DND-41 (cell line): ENCODE measurements around the gene SLC30A7.

Source experiments
- ATAC-seq: fragments of 200-7000 bp; cut with Tn5 transposase; 3 replicates; pipeline ENCODE4 v1.9.1; 2021; ENCODE audit warnings: low read depth; ENCODE audit not compliant: insufficient read depth
- DNase-seq: peaks from one replicate; pipeline ENCODE4 v3.0.0-alpha.2; 2020
- H2AFZ ChIP-seq: 2 replicates; pipeline ENCODE4 v1.6.0; 2012; ENCODE audit warnings: low read depth, low read length
- H3K27ac ChIP-seq: 2 replicates; pipeline ENCODE4 v1.5.1; 2012; ENCODE audit warnings: low read length, inconsistent platforms
- H3K27me3 ChIP-seq: fragments of 200-600 bp; sonication (generic); 2 replicates; pipeline ENCODE4 v1.6.0; 2012; ENCODE audit warnings: low read length, mild to moderate bottlenecking, inconsistent platforms; ENCODE audit not compliant: insufficient read depth, poor library complexity
- H3K36me3 ChIP-seq: 2 replicates; pipeline ENCODE4 v1.5.1; 2012; ENCODE audit warnings: low read length, inconsistent platforms; ENCODE audit not compliant: insufficient read depth
- H3K4me1 ChIP-seq: 2 replicates; pipeline ENCODE4 v1.5.1; 2012; ENCODE audit warnings: mild to moderate bottlenecking, low read length; ENCODE audit not compliant: insufficient read depth
- H3K4me2 ChIP-seq: 2 replicates; pipeline ENCODE4 v1.6.0; 2012; ENCODE audit warnings: mild to moderate bottlenecking, moderate library complexity, low read length, inconsistent platforms; ENCODE audit not compliant: insufficient read depth
- H3K4me3 ChIP-seq, 2 experiments: fragments of 200-600 bp in 1 of 2; shearing (Covaris generic) in 1 of 2; 2 replicates each; pipeline ENCODE4 v1.5.1; 2012 to 2016; ENCODE audit warnings: inconsistent platforms in 2 of 2, low read length in 2 of 2, mild to moderate bottlenecking in 2 of 2, low read depth in 1 of 2, moderate library complexity in 1 of 2
- H3K79me2 ChIP-seq: 2 replicates; pipeline ENCODE4 v1.6.0; 2012; ENCODE audit warnings: low read length, inconsistent platforms; ENCODE audit not compliant: insufficient read depth
- H3K9ac ChIP-seq: 2 replicates; pipeline ENCODE4 v1.6.0; 2012; ENCODE audit warnings: low read depth, mild to moderate bottlenecking, inconsistent platforms, low read length, moderate library complexity
- H3K9me3 ChIP-seq: 2 replicates; pipeline ENCODE4 v1.5.1; 2012; ENCODE audit warnings: low read length, moderate library complexity, mild to moderate bottlenecking, inconsistent platforms; ENCODE audit not compliant: insufficient read depth, severe bottlenecking
- H4K20me1 ChIP-seq: 2 replicates; pipeline ENCODE4 v1.6.0; 2012; ENCODE audit warnings: low read length; ENCODE audit not compliant: insufficient read depth
- EZH2 ChIP-seq: IDR thresholded peaks from 3 replicates; pipeline ENCODE4 v1.6.1; 2012; ENCODE audit warnings: borderline replicate concordance, low read depth, mild to moderate bottlenecking, moderate library complexity, low read length, inconsistent platforms; ENCODE audit not compliant: severe bottlenecking
- TF ChIP-seq, protein P1 (sequence below): IDR thresholded peaks from 2 replicates; pipeline ENCODE4 v1.5.1; 2012; ENCODE audit warnings: borderline replicate concordance, low read length, moderate library complexity, mild to moderate bottlenecking; ENCODE audit not compliant: poor library complexity, severe bottlenecking; ENCODE audit errors: extremely low read depth

Gene SLC30A7

DNA sequence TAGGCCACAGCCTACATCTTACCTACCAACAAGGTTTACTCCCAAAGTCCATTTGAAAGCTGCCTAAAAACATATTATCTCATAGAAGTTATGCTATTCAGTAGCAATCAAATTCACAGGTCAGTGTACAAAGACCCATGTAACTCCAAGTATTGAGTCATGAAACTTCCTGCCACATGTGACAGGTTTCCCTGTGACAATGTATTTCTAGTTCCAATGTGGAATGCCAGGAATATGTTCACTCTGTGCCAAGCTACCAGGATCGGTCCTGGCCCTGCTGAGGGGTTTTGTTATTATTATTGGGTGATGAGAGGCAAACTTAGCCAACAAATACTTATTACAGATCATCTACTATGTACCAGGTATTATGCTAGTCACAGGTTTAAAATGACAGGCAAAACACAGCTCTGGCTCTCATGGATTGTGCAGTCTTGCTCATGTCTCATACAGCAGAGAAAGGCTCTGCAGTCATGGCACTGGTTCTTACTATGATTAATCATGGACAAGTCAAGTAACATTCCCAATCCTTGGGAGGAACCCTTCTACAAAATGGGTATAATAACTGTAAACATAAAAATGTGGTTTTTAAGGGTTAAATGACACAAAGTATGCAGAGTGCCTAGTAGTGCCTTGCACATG is 107.2 kb downstream of the SLC30A7 start:
- peaks cover 4% of the 10 kb centered on the region; the same call in 1 of the 2 replicates for H3K4me1 ChIP-seq
- DNase-seq: no peak
- H3K27me3 ChIP-seq: no peaks in the 10 kb centered on the region
- H2AFZ ChIP-seq: no peak overlapping the region
- ATAC-seq: no peak
- TF ChIP-seq EZH2: no peak
- TF ChIP-seq, protein P1, sequence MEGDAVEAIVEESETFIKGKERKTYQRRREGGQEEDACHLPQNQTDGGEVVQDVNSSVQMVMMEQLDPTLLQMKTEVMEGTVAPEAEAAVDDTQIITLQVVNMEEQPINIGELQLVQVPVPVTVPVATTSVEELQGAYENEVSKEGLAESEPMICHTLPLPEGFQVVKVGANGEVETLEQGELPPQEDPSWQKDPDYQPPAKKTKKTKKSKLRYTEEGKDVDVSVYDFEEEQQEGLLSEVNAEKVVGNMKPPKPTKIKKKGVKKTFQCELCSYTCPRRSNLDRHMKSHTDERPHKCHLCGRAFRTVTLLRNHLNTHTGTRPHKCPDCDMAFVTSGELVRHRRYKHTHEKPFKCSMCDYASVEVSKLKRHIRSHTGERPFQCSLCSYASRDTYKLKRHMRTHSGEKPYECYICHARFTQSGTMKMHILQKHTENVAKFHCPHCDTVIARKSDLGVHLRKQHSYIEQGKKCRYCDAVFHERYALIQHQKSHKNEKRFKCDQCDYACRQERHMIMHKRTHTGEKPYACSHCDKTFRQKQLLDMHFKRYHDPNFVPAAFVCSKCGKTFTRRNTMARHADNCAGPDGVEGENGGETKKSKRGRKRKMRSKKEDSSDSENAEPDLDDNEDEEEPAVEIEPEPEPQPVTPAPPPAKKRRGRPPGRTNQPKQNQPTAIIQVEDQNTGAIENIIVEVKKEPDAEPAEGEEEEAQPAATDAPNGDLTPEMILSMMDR: no peak
- no peak overlapping the region for H3K4me3 ChIP-seq
- no peak overlapping the region for H3K4me2 ChIP-seq
- H3K9me3 ChIP-seq: no peaks in the 10 kb centered on the region
- H3K9ac ChIP-seq: no peak overlapping the region
- H3K36me3 ChIP-seq: peaks cover 29% of the 10 kb centered on the region
- no peaks in the 10 kb centered on the region for H4K20me1 ChIP-seq
- no peaks in the 10 kb centered on the region for H3K79me2 ChIP-seq
- H3K27ac ChIP-seq: no peak overlapping the region

DNA sequence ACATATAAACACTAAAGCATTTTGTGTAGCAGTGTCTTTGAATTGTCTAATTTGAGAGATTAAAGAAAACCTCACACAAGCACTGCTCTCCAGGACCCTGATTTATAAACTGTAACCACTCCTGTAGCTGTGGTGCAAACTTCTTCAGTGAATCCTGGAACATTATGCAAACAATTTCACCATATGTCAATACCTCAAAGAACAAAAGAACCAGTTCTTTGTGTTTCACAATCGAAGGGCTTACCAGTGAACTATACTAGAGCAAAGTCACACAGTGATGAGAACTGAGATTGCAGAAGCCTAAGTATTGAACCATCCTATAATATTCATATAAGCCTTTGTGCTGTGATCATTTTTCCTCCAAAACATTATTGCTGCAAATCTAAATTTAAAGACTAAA is 108.2 kb downstream of the SLC30A7 start:
- H3K79me2 ChIP-seq: no peaks in the 10 kb centered on the region
- TF ChIP-seq EZH2: no peak
- TF ChIP-seq, protein P1: no peak
- no peak overlapping the region for H3K4me2 ChIP-seq
- no peak for DNase-seq
- H3K4me3 ChIP-seq: no peak overlapping the region
- H3K27ac ChIP-seq: no peak overlapping the region
- H3K9me3 ChIP-seq: no peaks in the 10 kb centered on the region
- H3K27me3 ChIP-seq: no peaks in the 10 kb centered on the region
- H4K20me1 ChIP-seq: no peaks in the 10 kb centered on the region
- peaks cover 4% of the 10 kb centered on the region; the same call in 1 of the 2 replicates for H3K4me1 ChIP-seq
- peaks cover 24% of the 10 kb centered on the region for H3K36me3 ChIP-seq
- ATAC-seq: no peak
- no peak overlapping the region for H2AFZ ChIP-seq
- H3K9ac ChIP-seq: no peak overlapping the region

DNA sequence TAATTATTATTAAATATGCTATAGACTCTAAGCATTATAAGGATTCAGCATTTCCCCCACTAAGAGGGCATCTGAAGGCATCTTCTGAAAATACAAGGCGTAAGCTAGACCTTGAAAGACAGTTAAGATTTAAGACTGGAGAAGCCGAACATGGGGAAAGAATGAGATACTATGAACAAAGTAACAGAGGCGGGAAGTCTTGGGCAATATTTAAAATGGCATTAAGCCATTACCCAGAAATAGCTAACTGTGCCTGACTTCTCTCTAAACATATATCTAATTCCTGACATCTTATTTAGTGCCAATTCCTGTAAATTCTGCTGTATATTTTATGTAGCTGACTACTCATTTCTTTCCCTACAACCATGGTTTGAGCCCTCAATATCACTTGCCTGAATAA is 108.8 kb downstream of the SLC30A7 start:
- no peak for TF ChIP-seq EZH2
- TF ChIP-seq, protein P1: no peak
- Histone ChIP-seq H3K9ac (no peak overlapping the region), H3K4me1 (peaks cover 4% of the 10 kb centered on the region; the same call in 1 of the 2 replicates), H3K4me2 (no peak overlapping the region), H2AFZ (no peak overlapping the region), H3K36me3 (peaks cover 24% of the 10 kb centered on the region), H3K27ac (no peak overlapping the region), H3K27me3 (no peaks in the 10 kb centered on the region), H3K79me2 (no peaks in the 10 kb centered on the region), H3K9me3 (no peaks in the 10 kb centered on the region), H4K20me1 (no peaks in the 10 kb centered on the region), H3K4me3 (no peak overlapping the region)
- no peak for ATAC-seq
- DNase-seq: no peak

DNA sequence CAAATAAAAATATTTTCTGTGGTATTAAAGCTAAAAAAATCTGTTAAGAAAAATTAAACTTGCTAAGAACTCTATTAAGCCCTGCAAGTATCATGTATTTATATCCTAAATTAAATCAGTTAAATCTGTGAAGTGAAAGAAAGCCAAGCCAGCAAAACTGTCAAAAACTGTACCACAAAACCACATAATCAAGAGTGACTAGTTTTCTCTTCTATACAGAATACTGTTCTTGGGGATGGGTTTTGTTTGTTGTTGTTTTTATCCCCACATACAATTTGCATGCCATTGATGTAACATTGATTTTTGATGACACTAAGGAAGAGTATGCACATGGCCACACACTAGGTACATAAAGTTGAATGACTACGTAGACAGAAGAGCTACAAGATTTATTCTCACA is 109.3 kb downstream of the SLC30A7 start:
- DNase-seq (no peak), ATAC-seq (peak; percentile 58; the same call in 2 of the 3 replicates)
- H4K20me1 ChIP-seq: no peaks in the 10 kb centered on the region
- no peaks in the 10 kb centered on the region for H3K9me3 ChIP-seq
- H3K27me3 ChIP-seq: no peaks in the 10 kb centered on the region
- H3K27ac ChIP-seq: no peak overlapping the region
- H3K36me3 ChIP-seq: peaks cover 26% of the 10 kb centered on the region
- H3K79me2 ChIP-seq: no peaks in the 10 kb centered on the region
- H3K4me3 ChIP-seq: no peak overlapping the region
- no peak overlapping the region for H3K4me2 ChIP-seq
- TF ChIP-seq, protein P1: no peak
- TF ChIP-seq EZH2: no peak
- H2AFZ ChIP-seq: no peak overlapping the region
- peaks cover 4% of the 10 kb centered on the region; the same call in 1 of the 2 replicates for H3K4me1 ChIP-seq
- H3K9ac ChIP-seq: no peak overlapping the region
